Stimulated activated CD4-positive, alpha-beta T cell treated with anti-CD3 and anti-CD28 coated beads, Interleukin-15, amount 100 ng/mL, for 48 hours (primary cell): ENCODE data around the gene ANXA11.
A peak's percentile ranks its signal among the peaks of the same experiment; 100 is the strongest.
"Not testable (repeated sequence)": the region's sequence is repeated elsewhere in the genome, so short reads cannot be mapped to it uniquely, and the experiment has no call there.

ENCODE experiments used
- DNase-seq, 2 donors: peaks; one replicate each; pipeline ENCODE4 v3.0.0-alpha.2; 2020; ENCODE audit warnings: low read depth in 2 of 2

The ANXA11 gene

DNA sequence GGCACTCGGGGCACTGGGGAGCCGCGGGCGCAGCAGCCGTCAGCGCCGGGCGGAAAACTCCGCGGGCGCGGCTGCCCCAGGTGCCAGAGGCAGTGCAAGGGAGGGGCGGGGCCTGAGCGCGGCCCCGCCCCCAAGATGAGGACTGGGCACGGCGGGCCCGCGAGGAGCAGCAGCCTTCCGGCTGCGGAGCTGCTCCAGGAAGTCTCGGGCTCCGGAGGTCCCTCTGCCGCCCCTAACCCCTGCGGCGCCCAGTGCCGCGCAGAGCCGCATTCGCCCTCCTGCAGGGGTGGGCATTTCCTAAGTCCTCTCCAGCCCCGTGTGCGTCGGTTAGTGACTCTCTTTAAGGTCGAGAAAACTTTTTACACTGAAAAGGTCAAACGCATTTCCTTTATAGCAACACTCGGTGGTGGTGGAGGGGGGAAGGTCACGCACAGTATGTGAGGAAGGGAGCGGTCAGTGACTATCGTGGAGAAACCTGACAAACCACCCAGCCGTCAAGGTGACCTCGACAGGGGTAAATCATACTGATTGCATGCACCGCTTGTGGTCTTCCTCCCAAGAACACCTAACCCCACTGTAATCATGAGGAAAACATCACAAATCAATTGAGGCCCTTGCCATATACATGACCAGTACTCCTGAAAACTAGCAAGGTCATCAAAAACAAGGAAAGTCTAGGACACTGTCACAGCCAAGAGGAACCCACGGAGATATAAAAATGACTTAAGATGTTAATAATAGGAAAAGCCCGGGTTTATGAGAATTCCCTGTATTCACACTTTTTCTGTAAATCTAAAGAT, at the start of gene ANXA11:
Gene ANXA11 (minus strand): TSS at position 61 of the 800 bp plus-strand sequence. CDS start 32,676 bp downstream, outside the sequence.
- peak; percentile 67 to 83 for DNase-seq

DNA sequence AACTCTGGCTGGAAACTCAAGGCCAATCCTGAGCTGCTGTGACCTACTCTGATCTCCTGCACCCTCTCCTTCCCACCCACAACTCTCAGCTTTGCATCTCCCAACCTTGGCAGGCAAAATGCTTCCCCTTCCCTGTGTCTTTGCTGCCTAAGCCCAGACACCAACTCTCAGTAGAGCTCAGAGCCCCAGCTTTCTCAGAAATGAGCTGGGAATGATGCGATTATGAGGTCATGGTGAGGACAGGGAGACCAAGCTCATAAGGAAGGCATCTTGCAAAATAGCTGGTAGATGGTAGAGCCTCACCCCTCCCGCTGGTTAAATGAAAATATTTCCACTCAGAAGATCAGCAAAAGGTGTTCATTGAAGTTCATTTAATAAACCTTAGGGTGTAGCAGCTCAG, 49.4 kb upstream of the ANXA11 start:
- DNase-seq: not testable (repeated sequence)

DNA sequence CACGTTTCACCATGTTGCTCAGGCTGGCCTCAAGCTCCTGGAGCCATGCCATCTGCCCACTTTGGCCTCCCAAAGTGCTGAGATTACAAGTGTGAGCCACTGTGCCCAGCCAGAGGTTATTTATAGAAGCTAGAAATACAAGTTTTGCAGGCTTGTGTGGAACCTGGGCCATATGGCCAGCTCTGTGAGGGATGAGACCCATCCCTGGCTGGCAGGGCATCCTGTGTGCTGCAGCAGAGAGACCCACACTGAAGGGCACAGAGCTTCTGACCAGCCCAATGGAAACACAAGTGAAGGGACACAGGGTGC, 48.6 kb upstream of the ANXA11 start:
- DNase-seq: not testable (repeated sequence)

DNA sequence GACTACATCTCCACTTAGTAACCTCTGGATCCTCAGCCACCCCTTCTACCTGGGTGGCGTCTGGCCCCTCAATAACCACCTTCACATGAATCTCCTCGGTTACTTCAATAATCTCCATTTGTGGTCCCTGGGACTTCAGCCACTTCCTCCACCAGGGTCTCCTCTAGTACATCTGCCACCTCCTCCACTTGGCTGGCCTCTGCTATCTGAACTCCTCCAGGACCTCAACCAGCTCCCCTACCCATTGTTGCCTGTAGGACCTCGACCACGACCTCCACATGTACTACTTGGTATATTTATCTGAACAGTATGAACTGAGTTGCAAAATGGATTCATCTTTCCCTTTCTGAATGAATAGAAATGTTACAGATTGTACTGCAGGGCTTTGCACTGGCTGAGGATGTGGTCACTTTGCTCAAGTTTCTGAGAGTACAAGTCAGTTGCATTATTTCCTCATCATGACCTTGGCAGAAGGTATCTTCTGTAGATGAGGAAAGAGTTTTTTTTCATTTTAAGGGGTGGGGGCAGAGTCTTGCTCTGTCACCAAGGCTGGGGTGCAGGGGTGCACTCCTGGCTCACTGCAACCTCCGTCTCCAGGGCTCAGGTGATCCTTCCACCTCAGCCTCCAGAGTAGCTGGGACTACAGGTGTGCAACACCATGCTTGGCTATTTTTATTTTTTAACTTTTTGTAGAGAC, 48.1 kb upstream of the ANXA11 start:
- no peak for DNase-seq

DNA sequence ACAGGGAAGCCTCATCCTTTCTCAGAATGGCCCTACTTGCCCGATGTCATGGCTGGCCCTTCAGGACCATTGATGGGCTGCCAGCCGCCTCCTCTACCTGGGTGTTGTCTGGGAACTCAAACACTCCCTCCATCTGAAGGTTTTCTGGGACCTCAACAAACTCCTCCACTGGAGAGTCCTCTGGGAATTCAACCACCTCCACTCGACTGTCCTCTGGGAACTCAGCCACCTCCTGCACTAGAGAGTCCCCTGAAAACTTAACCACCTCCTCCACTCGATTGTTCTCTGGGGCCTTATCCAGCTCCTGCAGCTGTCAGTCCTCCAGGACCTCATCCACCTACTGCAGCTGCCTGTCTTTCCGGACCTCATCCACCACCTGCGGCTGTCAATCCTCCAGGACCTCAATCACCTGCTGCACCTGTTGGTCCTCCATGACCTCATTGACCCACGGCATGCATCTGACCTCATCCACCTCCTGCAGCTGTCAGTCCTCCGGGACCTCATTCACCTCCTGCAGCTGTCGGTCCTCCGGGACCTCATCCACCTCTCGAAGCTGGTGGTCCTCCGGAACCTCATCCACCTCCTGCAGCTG, 47.1 kb upstream of the ANXA11 start:
- no peak for DNase-seq

DNA sequence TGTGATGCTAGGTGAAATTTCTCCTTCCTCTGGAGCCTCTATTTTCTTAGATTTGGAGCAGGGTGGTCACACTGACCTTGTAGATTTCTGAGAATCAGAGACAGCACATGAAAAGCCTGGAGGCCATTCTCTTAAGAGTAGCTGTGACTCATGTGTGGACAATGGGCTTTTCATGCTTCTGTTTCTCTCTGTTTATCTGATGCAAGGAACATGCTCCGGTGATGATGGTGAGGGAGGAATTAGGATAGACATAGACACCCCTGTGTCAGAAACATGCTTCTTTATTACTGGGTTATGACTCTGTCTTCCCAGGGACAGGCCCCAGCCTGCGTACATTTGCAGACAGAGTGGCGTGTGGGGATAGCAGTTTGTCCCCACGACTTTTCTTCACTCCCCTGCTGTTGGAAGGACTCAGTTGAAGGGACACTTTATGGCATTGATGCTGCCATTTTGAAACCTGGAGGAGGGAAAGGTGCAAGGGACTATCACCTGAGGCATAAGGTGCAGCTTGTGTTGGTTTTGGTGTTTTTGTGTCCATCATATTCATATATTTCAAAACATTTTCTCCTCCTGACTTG, 46.5 kb upstream of the ANXA11 start:
- not testable (repeated sequence) for DNase-seq

DNA sequence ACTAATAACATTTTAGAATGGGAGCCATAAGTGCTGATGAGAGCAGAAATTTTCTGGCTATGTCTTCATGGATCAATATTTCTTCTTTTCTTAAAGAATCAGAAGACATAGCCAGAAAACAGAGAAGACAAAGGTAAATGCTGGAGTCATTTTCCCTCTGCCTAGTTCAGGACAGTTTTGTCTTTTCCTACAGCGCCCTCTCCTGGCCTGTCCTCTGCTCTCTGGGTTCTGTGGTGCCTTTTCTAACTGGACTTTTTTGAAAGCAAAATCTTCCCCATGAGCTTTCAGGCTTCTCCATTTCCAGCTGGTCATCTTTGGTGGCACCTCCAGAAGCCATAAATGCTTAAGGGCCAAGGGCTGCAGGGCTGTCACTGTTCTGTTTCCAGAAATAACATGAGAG, 45.1 kb upstream of the ANXA11 start:
- not testable (repeated sequence) for DNase-seq

DNA sequence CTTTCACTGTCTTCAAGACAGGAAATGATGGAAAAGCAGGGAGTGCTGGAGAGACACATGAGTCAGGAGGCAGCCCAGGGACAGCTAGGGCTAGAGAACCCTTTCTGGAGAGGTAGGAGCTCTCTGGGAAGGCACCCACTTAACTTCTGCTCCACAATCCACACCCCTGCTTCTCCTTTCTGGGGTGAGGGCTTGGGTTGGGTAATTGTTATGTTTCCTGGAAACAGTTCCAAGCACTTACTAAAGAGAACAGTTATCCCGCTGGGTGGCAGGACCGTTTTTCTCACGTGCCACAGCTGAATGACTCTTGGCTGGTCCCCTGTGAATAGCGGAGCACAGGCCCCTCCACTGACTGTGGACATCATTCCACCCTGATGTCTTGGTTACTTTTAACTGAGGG, 44.6 kb upstream of the ANXA11 start:
- not testable (repeated sequence) for DNase-seq

DNA sequence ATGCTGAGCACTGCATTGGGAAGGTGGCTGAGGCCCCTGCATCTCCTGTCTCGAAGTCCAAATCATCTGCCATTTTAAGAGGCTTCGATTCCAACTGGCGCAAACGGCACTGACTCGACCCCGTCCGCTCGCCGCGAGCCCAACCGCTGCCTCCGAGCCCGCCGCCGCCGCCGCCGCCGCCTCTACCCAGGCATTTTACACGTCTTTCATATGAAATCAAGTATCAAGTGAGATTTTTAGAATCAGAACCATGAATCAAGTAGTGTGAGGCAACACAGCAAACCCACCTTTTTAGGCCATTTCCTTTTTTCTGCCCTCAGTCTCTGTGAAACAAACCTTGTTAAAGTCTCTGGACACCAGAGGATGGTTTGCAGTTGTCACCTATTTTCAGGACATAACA, 42.3 kb upstream of the ANXA11 start:
- not testable (repeated sequence) for DNase-seq

DNA sequence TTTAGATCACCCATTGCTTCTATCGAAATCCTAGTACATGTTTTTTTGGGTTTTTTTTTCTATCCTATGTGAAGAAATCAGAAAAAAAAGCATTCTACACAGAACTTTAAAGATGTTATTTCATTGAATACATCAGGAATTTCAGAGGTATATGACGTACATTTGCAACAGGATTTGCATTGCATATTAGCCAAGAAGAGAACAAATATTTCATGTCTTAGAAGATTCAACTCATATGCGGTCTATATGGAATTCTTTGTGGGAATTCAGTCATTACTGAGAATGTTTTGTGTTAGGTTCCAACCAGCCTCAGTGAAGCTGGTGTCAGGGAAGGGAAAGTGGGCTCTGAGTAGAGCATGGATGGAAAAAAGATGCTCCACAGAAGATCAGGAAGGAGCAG, 39.0 kb upstream of the ANXA11 start:
- not testable (repeated sequence) for DNase-seq

DNA sequence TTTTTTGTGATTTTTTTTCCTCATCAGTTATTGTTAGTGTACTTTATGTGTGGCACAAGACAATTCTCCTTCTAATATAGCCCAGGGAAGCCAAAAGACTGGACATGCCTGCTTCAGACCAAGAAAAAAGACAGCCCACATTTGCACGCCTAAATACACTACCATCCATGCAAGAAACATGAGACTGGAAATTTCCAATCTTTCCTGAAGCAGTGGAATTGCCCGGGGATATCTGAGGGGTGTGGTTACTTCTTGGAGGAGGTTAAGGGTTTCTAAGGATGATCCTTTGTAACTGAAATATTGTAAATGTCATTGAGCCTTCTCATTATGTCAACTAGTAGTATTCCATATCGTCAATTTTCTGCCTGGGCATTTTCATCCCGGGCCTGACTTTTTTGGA, 37.0 kb upstream of the ANXA11 start:
- DNase-seq: not testable (repeated sequence)

DNA sequence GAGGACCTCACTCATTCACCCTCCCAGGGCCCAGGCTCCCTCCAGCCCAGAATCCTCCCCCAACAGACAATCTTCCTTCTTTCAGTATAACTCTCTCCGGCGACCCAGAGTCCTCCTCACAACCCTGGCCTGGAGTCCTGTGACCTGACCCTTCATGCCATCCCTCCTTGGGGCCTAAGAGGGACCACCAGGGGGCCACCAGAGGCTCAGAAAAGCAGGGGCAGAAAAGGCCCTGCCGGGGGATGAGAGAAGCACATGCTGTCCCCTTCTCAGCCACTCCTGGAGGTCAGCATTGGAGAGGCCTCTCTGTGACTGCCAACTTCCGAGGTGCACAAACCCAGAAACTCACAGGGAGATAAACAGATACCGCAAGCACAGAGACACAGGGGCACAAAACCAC, 31.1 kb upstream of the ANXA11 start:
- not testable (repeated sequence) for DNase-seq

DNA sequence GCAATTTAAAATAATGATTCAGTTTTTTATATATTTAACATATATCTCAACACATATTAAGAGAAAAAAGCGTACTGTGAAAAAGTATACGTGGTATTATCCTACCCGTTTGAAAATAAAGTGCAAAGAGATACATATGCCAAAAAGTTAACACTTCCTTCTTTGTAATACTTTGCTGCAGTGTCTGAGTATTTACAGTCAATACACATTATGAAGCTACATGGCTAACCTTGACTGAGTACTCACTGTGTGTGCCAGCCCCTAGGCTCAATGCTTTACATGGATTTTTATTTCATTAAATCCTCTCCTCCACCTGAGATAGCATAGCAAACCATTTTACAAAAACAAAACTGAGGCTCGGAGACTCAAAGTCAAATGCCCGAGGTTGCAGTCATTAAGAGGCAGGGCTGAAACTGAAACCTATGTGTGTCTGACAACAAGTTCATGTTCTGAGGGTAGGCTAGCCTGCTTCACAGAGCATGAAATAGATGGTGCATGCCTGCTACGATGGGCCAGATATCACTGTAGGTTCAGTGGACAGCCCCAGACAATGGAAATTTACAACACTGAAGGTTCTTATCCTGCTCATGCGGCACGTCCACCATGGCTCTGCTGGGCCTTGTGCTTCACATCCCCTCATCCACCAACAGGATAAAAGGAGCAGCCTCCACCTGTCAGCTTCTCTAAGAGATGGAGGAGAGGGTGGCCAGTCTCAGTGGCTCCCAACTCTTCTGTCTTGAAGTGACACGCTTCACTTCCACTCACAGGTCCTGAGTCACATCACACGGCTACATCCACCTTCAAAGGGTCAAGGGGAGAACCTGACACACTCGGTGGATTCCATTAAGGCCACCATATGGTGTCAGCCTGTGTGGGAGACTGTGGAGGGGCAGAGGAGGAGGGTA, 29.2 kb upstream of the ANXA11 start:
- not testable (repeated sequence) for DNase-seq

DNA sequence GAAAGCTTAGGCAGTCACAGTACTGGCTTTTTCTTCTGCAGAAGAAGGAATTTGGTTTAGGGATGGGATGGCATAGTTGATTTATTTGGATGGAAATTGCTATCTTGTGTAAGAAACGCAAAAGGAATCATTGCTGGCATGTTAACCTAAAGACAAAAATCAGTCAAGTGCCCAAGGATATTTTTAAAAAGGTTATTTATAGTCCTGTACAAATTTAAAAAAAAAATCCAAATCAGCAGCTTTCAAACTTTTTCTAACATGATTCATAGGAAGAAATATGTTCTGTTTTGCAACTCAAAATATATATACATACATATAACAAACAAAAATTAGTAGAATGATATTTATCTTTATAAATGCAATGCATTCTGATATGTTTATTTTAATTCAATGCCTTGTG, 28.5 kb upstream of the ANXA11 start:
- not testable (repeated sequence) for DNase-seq

DNA sequence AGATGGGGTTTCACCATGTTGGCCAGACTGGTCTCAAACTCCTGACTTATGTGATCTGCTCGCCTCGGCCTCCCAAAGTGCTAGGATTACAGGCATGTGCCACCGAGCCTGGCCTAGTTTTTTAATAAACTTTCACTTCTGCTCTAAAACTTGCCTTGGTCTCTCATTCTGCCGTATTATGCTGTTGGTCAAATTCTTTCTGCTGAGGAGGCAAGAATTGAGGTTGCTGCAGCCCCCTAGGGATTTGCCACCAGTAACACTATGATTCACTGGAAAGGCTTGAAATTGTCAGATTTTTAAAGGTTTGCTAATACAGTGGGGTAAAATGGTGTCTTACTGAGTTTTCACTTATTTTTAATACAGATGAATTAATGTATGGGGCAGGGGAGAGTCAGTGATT, 21.4 kb upstream of the ANXA11 start:
- not testable (repeated sequence) for DNase-seq

DNA sequence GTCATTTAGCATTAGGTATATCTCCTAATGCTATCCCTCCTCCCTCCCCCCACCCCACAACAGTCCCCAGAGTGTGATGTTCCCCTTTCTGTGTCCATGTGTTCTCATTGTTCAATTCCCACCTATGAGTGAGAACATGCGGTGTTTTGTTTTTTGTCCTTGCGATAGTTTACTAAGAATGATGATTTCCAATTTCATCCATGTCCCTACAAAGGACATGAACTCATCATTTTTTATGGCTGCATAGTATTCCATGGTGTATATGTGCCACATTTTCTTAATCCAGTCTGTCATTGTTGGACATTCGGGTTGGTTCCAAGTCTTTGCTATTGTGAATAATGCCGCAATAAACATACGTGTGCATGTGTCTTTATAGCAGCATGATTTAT, 17.7 kb upstream of the ANXA11 start:
- DNase-seq: not testable (repeated sequence)

DNA sequence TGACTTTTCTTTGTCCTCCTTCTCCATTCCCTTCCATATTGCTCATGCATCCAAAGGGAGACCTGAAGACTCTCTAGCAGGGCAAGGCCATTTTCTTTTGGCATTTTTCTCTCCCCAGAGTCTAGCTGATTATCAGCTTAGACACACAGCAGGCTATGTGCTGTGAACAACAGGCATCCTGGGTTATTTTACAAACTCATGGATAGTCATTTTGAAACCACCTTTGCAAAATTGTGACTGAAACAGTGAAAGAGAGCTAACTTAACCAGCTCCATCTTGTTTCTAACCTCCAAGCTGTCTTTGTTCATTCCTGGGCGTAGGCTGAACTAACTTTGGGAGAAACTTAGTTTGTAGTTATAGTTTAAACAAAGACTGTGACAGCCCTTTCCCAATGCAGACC, 13.5 kb upstream of the ANXA11 start:
- not testable (repeated sequence) for DNase-seq

DNA sequence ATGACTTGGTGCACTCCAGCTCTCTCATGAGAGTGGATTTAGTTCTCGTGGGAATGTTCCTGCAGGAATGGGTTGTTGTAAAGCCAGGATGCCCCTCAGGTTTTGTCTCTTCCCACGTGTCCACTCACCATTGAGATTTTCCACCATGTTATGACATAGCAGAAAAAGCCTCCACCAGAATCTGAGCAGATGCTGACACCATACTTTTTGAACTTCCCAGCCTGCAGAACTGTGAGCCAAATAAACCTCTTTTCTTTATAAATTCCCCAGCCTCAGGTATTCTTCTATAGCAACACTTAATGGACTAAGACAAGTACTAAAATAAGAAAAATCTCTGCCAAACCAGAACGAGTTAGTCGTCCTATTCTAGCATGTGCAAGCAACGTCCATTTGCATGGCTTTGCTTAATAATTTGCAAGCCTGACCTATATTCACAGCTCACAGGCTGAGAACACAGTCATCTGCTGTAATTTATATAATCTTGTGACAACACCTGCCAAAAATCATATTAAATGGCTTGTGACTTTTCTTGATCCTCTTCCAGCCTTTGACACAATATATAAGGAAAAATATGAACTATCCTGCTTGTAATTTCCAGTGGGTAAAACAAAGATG, 9.1 kb upstream of the ANXA11 start:
- DNase-seq: not testable (repeated sequence)

DNA sequence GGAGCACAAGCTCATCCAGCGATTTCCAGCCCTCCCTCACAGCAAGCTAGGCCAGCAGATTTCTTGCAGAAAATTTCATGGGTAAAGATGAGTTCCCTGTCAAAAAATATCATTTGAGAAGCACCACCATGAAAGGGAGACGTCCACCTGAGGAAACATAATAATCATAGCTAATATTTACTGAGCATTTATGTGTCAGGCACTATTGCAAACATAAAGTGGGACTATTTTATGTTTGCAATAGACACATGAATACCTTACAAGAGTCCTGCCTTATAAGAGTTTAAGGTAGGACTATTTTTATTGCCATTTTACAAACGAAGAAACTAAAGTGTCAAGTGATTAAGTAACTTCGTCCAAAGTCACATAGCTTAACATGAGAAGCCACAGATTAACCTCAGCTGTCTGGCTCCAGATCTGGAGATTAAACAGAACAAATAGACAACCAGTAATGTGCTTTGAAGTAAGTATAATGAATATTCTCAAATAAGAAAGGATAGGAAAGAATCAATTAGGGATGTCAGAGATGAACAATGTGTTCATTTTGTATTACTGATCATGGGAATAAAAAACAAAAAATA, 7.3 kb upstream of the ANXA11 start:
- not testable (repeated sequence) for DNase-seq

DNA sequence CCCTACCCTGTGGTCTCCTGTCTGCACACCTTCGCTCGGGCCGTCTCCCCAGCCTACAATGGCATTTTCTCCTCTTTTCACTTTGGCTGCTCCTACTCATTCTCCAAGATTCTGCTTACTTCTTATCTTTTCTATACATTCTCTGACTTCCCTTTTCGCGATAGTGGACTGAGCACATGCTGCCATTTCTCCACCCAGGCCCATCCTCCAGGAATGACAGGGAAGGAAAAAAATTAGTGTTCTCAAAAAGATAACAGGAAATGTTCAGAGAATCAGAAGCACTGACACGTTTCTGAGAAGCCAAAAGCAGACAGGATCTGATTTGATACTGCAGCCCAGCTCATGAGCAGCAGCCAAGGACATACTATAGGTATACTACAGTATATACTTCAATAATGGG, 6.4 kb upstream of the ANXA11 start:
- DNase-seq: no peak

DNA sequence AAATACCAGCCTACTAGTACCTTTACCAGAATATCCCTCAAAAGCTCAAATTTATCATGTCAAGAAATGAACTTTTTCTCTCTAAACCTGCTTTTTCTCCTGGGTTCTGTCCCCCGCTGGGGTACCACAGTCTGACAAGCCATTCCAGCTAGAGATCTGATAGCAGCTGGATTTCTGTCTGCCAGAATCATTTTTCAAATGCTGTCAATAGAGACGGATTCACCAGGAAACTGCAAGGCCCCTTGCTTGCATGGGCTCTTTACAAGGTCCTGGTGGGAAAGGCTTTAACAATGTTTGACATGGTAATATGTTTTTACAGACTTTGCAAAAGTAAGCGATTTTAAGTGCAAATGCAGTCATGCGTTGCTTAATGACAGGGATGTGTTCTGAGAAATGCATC, 4.9 kb upstream of the ANXA11 start:
- DNase-seq: no peak
